Measurements from ENCODE around the gene DOHH.

Gene DOHH

GRCh38 chr19:3519126-3519525 lies 18.7 kb upstream of the DOHH start:
- TF ChIP-seq, protein P1, sequence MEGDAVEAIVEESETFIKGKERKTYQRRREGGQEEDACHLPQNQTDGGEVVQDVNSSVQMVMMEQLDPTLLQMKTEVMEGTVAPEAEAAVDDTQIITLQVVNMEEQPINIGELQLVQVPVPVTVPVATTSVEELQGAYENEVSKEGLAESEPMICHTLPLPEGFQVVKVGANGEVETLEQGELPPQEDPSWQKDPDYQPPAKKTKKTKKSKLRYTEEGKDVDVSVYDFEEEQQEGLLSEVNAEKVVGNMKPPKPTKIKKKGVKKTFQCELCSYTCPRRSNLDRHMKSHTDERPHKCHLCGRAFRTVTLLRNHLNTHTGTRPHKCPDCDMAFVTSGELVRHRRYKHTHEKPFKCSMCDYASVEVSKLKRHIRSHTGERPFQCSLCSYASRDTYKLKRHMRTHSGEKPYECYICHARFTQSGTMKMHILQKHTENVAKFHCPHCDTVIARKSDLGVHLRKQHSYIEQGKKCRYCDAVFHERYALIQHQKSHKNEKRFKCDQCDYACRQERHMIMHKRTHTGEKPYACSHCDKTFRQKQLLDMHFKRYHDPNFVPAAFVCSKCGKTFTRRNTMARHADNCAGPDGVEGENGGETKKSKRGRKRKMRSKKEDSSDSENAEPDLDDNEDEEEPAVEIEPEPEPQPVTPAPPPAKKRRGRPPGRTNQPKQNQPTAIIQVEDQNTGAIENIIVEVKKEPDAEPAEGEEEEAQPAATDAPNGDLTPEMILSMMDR (IDR thresholded peaks at IDR 0.05; ENCODE audit: extremely low read depth, insufficient read depth, missing control alignments), result no peak
- in situ Hi-C loops (cut with MboI; ENCODE audit: low pct_unique_long_range_greater_than_20kb, low sequenced_read_pairs, unreplicated experiment), result no loop called here
- no peak for DNase-seq (ENCODE audit: low spot score)

DNA sequence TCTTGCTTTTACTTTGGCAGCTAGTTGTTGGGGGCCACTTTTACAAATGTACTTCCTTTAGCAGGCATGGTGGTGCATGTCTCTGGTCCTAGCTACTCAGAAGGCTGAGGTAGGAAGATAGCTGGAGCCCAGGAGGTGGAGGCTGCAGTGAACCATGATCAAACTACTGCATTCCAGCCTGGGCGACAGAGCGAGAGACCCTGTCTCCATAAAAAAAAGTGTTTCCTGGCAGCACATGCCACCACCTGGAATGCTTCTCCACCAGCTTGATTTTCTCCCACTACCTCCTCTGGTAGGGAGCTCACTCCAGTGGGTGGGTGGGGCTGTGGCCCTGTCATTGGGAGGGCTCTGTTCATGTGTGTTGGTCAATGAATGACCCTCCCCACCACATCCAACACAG lies 18.2 kb upstream of the DOHH start:
- no peak for DNase-seq (ENCODE audit: low spot score)
- TF ChIP-seq, protein P1 (IDR thresholded peaks at IDR 0.05; ENCODE audit: extremely low read depth, insufficient read depth, missing control alignments), result no peak
- in situ Hi-C loops (cut with MboI; ENCODE audit: low pct_unique_long_range_greater_than_20kb, low sequenced_read_pairs, unreplicated experiment), result no loop called here

DNA sequence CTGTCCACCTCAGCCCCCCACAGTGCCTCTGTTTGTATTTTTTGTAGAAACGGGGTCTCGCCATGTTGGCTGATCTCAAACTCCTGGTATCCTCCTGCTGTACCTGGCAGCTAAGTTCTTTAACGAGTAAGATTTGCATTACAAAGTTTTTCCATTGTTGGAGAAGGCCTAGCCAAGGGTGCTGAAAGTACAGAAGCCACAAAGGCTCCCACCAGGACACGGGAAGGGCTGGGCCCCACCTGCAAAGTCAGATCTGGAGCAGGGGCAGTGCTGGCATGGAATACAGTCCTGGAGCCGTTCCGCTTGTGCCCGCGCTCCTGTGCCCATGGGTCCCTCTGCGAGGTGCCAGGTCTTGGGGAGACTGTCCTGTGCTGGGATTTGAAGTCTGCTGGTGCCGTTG lies 17.8 kb upstream of the DOHH start:
- in situ Hi-C loops (cut with MboI; ENCODE audit: low pct_unique_long_range_greater_than_20kb, low sequenced_read_pairs, unreplicated experiment), result no loop called here
- DNase-seq (ENCODE audit: low spot score), result no peak
- TF ChIP-seq, protein P1 (IDR thresholded peaks at IDR 0.05; ENCODE audit: extremely low read depth, insufficient read depth, missing control alignments), result no peak

GRCh38 chr19:3517638-3518037 lies 17.2 kb upstream of the DOHH start:
- in situ Hi-C loops (cut with MboI; ENCODE audit: low pct_unique_long_range_greater_than_20kb, low sequenced_read_pairs, unreplicated experiment), result no loop called here

DNA sequence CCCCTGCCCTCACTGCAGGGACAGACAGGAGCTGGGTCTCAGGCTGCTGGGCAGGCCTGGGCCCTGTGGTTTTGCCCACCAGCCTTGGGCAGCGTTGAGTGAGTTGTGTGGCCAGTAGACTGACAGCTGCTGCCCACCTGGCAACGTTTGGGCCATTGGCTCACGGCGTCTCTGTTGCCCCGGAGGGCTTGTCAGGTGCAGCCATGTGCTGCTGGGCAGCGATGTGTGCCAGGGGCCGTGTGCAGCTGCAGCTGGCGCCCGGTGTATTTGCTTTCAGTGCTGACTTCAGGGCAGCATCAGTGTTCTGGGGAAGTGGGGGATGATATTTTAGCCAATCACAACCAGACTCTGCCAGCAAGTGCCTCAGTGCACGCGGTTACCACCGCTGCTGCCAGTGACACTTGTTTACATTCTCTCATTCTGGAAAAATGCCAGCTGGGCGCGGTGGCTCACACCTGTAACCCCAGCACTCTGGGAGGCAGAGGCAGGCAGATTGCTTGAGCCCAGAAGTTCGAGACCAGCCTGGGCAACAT lies 16.3 kb upstream of the DOHH start:
- no peak for DNase-seq (ENCODE audit: low spot score)
- TF ChIP-seq, protein P1 (IDR thresholded peaks at IDR 0.05; ENCODE audit: extremely low read depth, insufficient read depth, missing control alignments), result no peak
- in situ Hi-C loops (cut with MboI; ENCODE audit: low pct_unique_long_range_greater_than_20kb, low sequenced_read_pairs, unreplicated experiment), result no loop called here

More at GRCh38 chr19:3517638-3518037, 17.2 kb upstream of the DOHH start:
- DNase-seq (ENCODE audit: low spot score), result no peak
- TF ChIP-seq, protein P1 (IDR thresholded peaks at IDR 0.05; ENCODE audit: extremely low read depth, insufficient read depth, missing control alignments), result no peak

GRCh38 chr19:3515891-3516422 lies 15.5 kb upstream of the DOHH start:
- TF ChIP-seq, protein P1 (IDR thresholded peaks at IDR 0.05; ENCODE audit: extremely low read depth, insufficient read depth, missing control alignments), result no peak
- in situ Hi-C loops (cut with MboI; ENCODE audit: low pct_unique_long_range_greater_than_20kb, low sequenced_read_pairs, unreplicated experiment), result no loop called here
- no peak for DNase-seq (ENCODE audit: low spot score)
